CMK (cell line): ENCODE results near the gene TPP1.

ENCODE experiments used
- DNase-seq: peaks from one replicate; pipeline ENCODE4 v3.0.0-alpha.2; 2010; ENCODE audit warnings: low read depth

Gene TPP1

DNA sequence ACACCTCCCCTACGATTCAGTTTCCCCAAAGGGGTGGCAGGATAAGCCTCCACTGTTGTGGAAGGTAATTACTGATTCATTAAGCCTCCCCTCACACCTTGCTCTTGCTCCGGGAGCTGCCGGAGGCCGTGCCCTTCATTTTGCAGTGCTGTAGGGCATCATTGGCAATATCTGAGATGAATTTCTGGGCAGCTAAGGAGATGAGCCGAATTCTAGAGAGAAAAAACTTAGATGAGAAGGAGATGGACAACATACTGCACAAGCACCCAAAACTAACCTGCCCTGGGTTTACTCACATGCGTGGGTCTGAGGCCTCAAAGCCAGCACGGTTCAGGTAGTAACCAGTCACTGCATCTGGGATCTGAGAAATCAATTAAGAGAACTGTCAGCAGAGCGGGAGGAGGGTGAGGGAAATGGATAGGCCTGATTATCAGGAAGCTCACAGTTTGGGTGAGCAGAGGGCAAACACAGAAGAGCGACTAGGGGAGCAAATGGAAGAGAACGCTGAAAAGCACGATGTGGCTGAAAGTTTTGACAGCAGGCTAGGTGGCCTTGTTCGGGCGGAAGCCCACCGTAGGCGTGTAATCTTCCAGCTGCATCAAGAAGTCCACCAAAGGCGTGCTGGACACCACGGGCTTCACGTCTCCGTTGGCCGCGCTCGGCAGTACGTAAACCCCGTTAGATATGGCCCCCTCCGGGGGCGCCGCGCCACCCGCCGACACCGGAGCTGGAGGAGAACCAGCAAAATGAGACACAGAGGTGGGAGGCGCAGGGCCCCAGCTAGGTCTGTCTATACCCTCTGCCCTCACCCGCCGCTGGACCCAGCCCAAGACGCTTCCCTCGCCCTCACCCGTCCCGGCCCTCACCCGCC lies 7.9 kb downstream of the TPP1 start:
- no peak for DNase-seq

DNA sequence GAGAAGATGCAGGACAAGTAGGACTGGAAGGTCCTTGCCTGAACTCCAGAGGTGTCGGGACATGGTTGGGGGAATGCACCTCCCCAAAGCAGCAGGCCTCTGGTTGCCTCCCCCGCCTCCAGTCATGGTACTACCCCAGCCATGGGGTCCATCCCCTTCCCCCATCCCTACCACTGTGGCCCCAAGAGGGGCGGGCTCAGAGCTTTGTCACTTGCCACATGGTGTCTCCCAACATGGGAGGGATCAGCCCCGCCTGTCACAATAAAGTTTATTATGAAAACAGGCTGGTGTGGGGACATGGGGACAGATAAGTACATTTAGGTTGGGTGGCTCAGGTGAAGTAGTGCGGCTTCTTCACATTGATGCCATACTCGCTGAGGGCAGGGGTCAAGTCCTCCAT lies 8.6 kb downstream of the TPP1 start:
- no peak for DNase-seq

DNA sequence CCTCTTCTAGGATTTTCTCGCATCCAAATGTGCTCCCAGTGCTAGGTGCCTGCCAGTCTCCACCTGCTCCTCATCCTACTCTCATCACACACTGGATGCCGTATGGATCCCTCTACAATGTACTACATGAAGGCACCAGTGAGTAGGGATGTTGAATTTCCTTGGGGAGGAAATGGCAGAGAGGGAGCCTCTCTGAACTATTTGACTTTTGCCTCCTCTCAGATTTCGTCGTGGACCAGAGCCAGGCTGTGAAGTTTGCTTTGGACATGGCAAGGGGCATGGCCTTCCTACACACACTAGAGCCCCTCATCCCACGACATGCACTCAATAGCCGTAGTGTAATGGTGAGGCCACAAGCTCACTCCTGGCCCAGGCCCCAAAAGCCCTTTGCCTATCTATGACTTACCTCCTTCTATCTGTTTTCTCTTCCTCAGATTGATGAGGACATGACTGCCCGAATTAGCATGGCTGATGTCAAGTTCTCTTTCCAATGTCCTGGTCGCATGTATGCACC lies 9.7 kb downstream of the TPP1 start:
- DNase-seq = no peak

DNA sequence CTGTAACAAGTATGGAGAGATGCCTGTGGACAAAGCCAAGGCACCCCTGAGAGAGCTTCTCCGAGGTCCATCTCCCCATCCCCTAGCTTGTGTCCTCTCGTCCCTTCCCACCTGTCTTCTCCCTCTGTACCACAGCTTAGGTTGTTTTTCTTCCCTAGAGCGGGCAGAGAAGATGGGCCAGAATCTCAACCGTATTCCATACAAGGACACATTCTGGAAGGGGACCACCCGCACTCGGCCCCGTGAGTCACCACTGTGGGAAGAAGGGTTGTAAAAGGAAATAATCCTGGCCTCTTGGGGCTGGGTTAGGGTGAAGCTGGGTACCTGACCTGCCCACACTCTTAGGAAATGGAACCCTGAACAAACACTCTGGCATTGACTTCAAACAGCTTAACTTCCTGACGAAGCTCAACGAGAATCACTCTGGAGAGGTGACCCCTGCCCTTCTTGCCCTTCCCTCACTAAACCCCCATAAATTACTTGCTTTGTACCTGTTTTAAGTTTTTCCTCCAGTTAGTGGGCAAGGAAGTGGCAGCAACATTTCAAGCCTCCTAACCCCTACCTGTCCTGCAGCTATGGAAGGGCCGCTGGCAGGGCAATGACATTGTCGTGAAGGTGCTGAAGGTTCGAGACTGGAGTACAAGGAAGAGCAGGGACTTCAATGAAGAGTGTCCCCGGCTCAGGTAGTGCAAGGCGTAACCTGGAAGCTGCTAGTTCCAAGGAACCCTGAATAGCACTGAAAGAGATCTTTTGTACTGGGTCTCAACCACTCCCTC lies 10.3 kb downstream of the TPP1 start:
- DNase-seq = no peak

DNA sequence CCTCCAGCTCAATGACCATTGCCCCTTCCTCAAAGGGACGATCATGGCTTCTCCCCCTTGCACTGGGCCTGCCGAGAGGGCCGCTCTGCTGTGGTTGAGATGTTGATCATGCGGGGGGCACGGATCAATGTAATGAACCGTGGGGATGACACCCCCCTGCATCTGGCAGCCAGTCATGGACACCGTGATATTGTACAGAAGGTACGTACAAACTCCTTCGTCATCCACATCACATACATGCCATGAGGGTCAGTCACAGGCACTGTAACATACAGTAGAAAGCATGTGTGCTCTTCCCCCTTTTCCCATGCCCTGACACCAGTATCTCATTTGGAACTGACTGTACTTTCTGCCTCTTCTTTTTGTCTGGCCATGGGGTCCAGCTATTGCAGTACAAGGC lies 11.2 kb downstream of the TPP1 start:
- no peak for DNase-seq

DNA sequence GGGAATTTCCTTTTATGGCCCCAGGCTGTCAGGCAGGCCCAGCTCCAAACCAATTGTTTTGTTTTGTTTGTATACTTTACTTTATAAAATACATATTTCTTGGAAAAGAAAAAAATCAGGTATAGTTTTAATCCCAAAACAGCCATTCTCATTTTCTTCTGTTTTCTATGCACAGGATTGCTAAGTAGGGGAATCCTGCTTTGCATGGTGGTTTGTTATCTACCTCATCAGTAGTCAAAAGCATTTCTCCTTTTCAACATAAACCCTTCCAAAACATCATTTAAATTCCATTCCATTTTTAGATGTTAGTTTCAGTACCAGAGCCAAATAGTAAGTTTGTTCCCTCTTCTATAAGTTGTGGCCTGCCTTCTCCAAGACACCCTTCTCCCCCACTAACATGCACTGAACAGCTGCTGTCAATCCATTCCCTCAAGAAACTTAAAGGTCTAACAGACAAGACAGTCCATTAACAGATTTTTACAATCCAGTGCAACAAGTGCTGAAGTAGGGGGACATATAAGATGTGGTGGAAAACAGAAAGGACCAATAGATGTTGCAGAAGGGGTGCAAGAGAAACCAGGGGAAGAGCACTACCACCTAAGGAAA lies 11.9 kb downstream of the TPP1 start:
- DNase-seq = no peak

DNA sequence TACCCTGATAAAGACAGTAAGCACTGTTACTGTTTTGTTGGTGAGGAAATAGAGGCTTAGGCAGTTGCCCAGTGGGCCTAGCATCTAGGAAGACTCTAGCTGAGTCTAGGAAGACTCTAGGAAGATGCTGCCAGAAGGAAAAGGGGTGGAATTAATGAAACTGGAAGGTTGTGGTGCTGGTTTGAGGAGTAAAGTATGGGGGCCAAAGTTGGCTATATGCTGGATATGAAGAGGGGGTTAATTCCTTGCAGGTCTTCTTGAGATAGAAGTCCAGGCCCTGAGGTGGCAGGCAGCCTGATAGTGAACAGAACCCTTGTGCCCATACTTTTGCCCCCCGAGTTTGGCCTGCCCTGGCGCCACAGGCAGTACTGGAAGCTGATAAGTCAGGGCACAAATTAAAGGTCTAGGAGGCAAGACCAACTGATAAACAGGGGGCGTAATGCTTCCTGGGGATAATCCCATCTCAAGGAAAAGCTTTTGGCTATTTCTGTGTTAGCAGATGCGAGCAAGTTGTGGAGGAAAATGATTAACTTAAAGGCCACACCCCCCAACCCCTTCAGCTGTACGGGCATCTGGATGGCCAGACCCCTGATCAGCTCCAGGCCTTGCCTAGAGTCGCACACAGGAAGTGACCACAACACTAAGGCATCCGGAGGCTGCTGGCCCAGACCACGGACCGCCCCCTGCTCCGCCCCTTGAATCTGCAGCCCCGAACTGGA lies 12.6 kb downstream of the TPP1 start:
- peak; percentile 89 for DNase-seq

DNA sequence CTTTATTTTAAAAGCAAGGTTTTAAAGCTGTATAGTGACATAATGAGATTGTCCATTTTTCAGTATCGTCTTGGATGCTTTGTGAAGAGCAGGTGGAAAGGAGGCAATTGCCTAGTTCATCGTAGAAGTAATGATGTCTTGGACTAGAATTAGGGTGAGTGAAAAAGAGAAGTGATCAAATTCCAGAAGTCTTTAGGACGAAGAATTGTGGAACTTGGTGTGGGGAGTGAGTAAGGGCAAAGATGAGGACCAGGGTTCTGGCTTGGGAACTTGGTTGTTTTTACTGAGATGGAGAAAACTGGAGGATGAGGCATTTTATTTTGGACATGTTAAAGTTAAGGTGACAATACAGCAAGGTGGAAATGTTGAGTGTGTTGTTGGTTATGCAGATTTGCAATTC lies 14.4 kb downstream of the TPP1 start:
- no peak for DNase-seq

DNA sequence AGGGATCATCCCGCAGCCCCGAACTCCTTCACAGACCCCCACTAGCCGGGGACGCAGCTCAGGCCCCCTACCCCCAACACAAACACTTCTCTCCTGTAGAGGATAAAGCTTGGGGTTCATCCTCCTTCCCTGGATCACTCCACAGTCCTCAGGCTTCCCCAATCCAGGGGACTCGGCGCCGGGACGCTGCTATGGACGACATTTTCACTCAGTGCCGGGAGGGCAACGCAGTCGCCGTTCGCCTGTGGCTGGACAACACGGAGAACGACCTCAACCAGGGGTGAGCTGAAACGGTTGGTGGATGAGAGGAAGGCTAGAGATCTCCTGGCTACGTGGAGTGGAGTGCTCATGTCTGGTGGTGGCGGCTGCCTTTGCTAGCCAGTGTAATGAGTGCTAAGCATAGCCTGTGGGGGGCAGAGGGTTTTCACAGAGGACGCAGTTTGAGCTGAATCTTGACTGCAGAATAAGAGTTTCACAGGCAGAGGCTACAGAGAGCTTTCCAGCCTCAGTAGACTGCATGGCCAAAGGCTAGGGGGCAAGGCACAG lies 15.1 kb downstream of the TPP1 start:
- no peak for DNase-seq

DNA sequence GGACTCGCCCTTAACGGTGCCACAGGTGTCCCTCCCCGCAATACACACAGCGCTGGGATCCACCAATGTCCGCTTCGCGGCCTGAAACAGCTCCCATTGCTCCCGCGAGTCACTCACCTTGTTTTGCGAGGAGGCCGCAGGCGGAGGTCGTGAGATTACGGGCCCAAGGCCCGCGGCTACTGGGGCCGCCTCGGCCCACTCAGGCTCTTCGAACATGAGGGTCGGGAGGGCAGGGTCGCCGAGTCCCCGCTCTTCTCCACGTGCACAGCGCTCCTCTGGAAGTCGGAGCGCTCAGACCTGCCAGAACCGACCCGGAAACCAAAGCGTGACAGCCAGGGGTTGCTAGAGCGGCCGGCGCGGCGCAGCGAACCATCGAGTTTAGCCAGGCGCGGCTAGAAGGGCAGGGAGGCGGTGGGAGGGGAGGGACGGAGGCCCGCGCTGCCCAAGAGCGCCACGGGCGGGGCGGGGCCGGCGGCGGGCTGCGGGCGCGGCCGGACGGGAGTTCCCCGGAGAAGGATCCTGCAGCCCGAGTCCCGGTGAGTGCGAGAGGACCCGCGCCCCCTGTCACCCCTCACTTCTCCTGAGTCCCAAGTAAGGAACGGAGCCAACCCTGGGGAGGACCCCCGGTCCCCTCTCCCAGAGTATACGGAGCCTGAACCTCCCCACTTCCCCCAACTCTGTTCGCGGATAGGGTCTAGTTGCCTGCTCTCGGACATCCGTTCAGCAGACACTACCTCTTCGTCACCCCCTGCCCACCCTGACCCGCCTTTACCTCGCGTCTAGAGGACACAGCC lies 15.7 kb downstream of the TPP1 start, which contains the start of the genes ILK and RRP8:
Gene ILK, plus strand, starts transcription at position 488 of the 794 bp plus-strand sequence. CDS start 498 bp downstream, outside the sequence.
Gene RRP8, minus strand, starts transcription at position 330 of the 794 bp plus-strand sequence. Its CDS starts 114 bp downstream, at position 216.
- DNase-seq = peak; percentile 68

DNA sequence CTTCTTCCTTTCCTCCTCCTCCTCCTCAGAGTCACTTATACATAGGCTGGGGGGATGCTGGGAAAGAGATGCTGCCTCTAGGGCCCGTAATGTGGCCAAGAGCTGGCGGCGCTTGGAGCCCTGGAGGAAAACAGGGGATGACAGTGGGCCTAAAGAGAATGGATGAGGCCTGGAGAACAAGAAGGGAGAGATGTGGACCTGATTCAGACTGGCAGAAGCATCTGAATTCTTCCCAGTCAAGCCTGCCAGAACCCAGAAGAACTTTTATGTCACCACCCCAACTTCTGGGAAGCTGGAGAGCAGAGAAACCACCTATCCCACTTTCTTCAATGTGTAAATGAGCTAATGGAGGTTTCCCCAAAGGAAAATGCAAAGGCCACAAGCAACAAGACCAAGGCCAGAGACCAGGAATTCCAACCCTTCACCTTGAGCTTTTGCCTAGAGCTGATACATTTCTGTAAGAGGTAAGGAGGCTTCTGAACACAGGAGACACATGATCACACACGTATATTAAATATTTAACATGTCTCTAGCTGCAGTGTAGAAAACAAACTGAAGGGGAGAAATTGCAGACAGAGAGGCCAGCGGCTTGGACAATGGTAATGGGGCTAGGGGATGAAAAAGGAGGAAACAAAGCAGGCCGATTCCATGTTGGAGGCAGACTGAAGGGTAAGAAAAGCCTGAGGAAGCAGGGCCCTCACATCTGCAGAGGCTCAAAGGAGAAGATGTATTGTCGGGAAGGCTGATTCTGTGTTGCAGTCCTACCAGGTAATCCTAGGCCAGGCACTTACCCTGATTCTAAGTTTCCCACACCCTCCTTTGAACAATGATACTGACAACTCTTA lies 16.9 kb downstream of the TPP1 start:
- DNase-seq = no peak

DNA sequence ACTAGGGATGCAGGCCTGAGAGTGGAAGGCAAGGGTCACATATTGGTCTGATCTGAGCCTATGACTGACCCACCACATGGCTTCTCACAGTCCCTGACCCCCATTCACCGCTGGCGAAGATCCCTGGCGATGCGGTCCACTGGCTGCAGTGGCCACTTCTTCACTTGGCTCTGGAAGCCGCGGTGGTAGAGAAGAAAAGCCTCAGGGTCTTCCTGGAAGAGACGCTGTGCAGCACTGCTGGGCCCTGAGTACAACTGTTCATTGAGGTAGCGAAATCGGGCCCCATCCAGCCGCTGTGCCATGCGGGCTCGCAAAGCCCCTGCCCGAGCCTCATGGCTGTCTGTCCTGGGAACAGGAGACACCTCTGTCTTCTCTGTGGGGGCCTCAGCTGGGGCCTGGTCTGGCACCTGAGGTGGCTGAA lies 18.2 kb downstream of the TPP1 start:
- DNase-seq = no peak

DNA sequence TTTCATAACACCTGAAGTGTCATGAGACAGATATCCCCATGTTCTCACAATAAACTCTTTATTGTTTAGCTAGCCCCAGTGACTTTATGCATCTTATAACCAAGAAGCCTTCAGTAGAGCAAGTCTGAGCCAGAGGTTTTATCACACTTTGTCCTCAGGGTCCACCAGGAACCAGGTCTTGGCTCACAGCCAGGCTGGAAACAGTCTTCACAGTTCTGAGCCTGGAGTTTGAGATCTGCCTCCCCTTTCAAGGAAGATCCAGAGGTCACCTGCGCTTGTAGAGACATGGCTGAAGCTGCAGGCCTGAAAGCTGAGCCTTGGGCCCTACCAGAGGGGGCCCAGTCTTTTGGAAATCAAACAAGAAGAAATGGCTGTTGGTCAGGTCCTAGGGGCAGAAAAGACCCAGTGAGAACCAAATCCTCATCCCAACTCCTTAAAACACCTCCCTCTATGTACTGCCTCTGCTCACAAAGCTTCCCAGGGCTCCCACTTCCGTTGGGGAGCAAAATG lies 19.3 kb downstream of the TPP1 start:
- no peak for DNase-seq

DNA sequence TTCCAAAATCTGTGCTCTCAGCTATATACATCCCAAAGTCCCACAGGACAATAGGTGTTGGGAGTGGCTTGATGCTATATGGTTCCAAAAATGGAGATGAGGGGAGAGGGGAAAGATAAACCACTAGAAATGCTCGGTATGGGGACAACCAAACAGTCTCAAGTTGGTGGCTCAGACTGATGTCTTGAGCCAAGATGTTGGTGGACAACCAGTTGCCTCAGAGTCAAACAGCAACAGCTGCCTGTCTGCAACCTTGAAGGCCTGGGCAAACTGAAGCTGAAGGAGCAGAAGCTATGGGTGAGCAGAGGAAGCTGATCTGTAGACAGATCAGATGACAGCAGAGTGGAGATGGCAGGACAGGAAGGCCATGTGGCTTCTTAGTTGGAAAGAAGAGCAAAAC lies 19.8 kb downstream of the TPP1 start:
- no peak for DNase-seq

DNA sequence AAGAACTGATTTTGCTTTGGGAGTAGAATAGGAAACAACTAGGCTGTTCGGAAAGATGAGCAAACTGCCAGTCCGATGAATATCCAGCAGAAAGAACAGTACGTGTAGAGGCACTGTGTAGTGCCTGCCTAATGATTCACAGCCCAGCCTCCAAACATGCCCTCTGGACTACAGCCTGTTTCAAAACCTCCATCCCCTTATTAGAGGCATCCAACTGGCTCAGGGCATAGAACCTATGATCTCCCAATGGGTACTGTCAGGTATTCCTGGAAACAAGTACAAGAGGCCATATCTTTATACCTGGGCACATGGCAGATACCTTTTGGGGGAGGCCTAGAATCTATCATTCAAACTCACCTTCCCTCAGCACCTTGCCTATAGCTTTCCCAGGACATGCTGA lies 20.7 kb downstream of the TPP1 start:
- DNase-seq = no peak

DNA sequence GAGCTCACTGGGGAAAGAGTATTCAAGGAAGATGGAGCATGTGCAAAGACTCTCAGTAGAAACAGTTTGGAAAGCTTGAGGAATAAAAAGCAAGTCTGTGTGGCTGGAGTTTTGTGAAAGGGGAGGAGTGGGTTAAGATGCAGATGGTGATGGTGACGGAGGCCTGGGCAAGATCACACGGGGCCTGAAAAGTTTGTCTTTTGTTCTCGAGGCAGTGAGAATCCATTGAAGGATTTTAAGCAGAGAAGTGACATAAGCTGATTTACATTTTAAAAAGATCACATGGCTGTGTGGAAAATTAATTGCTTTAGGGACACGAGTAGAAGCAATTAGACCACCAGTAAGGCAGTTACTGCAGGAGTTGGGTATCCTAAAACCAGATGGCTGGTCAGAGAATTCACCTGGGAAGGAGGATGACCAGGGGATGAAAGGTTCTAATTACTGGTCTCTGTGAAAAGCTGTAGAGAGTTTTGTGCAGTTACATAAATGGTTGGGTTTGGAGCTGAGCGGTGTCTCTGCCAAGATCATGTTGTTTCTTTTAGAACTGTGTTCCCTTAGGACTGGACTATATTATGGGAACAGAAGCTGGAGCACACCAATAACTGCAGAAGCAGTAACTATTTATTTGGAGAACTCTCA lies 22.9 kb downstream of the TPP1 start:
- no peak for DNase-seq

DNA sequence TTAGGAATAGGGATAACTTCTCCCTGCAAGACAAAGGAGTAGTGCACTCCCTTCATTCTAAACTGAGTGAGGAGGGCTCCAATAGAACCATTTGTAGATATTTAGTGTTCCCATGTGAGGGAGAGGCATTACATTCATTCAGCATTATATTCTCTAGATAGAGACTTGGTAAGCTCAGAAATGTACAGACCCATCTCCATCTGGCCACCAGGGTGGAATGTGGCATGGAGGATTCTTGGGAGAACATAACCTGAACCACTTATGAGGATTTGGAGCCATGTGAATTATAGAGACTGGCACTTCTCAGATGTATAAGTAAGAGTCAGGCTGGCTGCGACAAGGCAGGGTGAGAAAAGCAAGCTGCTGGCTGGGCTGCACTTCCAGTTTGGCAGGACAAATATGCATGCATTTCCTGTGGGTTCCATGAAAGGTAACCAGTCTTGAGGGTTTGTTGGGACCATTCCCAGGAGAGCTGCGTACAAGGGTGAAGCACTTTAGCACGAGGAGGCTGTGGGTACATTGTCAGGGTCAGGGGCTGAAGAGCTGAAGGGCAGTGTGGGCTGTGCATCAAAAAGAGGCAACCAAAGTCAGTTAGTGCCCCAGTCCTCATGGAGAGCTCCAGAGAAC lies 25.0 kb downstream of the TPP1 start:
- no peak for DNase-seq

DNA sequence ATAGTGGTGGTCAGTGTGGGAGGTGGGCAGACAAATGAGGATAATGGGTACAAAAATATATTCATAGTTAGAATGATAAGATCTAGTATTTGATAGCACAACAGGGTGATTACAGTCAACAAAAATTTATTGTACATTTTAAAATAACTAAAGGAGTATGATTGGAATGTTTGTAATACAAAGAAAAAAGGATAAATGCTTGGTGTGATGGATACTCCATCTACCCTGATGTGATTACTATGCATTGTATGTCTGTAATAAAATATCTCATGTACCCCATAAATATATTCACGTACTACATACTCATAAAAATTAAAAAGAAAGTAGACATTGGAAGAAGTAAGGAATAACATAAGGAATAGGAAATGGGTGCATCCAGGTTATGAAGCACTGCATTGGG lies 31.2 kb downstream of the TPP1 start:
- no peak for DNase-seq
